A549 (cell line): ENCODE data around the gene STAG3.

Experiments used
- CTCF ChIP-seq: fragments of >200 bp; sonication (Bioruptor Twin); formaldehyde crosslinking; IDR thresholded peaks from 3 replicates; pipeline ENCODE4 v1.5.1; 2016
- MAFK ChIP-seq: fragments of 450-650 bp; IDR thresholded peaks from 2 replicates; pipeline ENCODE4 v1.6.1; 2014; ENCODE audit not compliant: partially characterized antibody
- MYC ChIP-seq: IDR thresholded peaks from 2 replicates; pipeline ENCODE4 v1.6.1; 2012; ENCODE audit warnings: mild to moderate bottlenecking, inconsistent platforms, low read length, improper control_type of control experiment, borderline replicate concordance
- RFX5 ChIP-seq: fragments of 450-650 bp; IDR thresholded peaks from 2 replicates; pipeline ENCODE4 v1.7.1; 2014; ENCODE audit warnings: antibody characterized with exemption, mild to moderate bottlenecking, moderate library complexity
- TF ChIP-seq, protein P1 (sequence below): IDR thresholded peaks from 2 replicates; pipeline ENCODE4 v1.6.1; 2012
- TF ChIP-seq, protein P2 (sequence below): fragments of 200-600 bp; sonication (generic); IDR thresholded peaks from 2 replicates; pipeline ENCODE4 v1.6.1; 2016; ENCODE audit warnings: antibody characterized with exemption, mild to moderate bottlenecking, moderate library complexity

GRCh38 chr7:100174582-100174981 lies 3.1 kb upstream of the STAG3 start:
- no peak for TF ChIP-seq CTCF
- TF ChIP-seq, protein P1, sequence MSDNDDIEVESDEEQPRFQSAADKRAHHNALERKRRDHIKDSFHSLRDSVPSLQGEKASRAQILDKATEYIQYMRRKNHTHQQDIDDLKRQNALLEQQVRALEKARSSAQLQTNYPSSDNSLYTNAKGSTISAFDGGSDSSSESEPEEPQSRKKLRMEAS: no peak
- TF ChIP-seq, protein P2, sequence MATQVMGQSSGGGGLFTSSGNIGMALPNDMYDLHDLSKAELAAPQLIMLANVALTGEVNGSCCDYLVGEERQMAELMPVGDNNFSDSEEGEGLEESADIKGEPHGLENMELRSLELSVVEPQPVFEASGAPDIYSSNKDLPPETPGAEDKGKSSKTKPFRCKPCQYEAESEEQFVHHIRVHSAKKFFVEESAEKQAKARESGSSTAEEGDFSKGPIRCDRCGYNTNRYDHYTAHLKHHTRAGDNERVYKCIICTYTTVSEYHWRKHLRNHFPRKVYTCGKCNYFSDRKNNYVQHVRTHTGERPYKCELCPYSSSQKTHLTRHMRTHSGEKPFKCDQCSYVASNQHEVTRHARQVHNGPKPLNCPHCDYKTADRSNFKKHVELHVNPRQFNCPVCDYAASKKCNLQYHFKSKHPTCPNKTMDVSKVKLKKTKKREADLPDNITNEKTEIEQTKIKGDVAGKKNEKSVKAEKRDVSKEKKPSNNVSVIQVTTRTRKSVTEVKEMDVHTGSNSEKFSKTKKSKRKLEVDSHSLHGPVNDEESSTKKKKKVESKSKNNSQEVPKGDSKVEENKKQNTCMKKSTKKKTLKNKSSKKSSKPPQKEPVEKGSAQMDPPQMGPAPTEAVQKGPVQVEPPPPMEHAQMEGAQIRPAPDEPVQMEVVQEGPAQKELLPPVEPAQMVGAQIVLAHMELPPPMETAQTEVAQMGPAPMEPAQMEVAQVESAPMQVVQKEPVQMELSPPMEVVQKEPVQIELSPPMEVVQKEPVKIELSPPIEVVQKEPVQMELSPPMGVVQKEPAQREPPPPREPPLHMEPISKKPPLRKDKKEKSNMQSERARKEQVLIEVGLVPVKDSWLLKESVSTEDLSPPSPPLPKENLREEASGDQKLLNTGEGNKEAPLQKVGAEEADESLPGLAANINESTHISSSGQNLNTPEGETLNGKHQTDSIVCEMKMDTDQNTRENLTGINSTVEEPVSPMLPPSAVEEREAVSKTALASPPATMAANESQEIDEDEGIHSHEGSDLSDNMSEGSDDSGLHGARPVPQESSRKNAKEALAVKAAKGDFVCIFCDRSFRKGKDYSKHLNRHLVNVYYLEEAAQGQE: no peak
- TF ChIP-seq MYC: no peak
- no peak for TF ChIP-seq MAFK
- no peak for TF ChIP-seq RFX5
